ENCODE results near the gene BLOC1S3. TPM values are rescaled to one million over a fixed set of nuclear protein-coding genes. Genes with fewer than 3 reads are reported as not detected.

Gene BLOC1S3
- total RNA-seq, 6 experiments from 2014 or later = 10.5 to 14.2 (median 12.2) TPM

- no peaks in the 10 kb centered on the region for H3K36me3 Mint-ChIP-seq (ENCODE audit: low read depth)
- no peaks in the 10 kb centered on the region for H3K9me3 Mint-ChIP-seq
- no peak overlapping the region for H3K4me3 Mint-ChIP-seq
- H3K27me3 Mint-ChIP-seq (ENCODE audit: insufficient read depth) = peaks cover 42% of the 10 kb centered on the region
- TF ChIP-seq CTCF (IDR thresholded peaks at IDR 0.05) = no peak
- H3K4me1 Mint-ChIP-seq (ENCODE audit: low read depth) = no peaks in the 10 kb centered on the region
- H3K27ac Mint-ChIP-seq = no peak overlapping the region
- DNase-seq = no peak
Measured at GRCh38 chr19:45215391-45216191, 37.0 kb downstream of the BLOC1S3 start.

- no peak for DNase-seq
- Mint-ChIP-seq H3K9me3 (no peaks in the 10 kb centered on the region), H3K36me3 (ENCODE audit: low read depth) (no peaks in the 10 kb centered on the region), H3K4me3 (no peak overlapping the region), H3K4me1 (ENCODE audit: low read depth) (no peaks in the 10 kb centered on the region), H3K27ac (no peak overlapping the region), H3K27me3 (ENCODE audit: insufficient read depth) (peaks cover 45% of the 10 kb centered on the region)
- no peak for TF ChIP-seq CTCF (IDR thresholded peaks at IDR 0.05)
Measured at GRCh38 chr19:45216667-45217066, 38.1 kb downstream of the BLOC1S3 start.

GRCh38 chr19:45217193-45217956, 38.8 kb downstream of the BLOC1S3 start:
- no peaks in the 10 kb centered on the region for H3K9me3 Mint-ChIP-seq
- no peak overlapping the region for H3K27ac Mint-ChIP-seq
- no peak for TF ChIP-seq CTCF (IDR thresholded peaks at IDR 0.05)
- H3K4me1 Mint-ChIP-seq (ENCODE audit: low read depth) = no peaks in the 10 kb centered on the region
- peaks cover 51% of the 10 kb centered on the region for H3K27me3 Mint-ChIP-seq (ENCODE audit: insufficient read depth)
- DNase-seq = no peak
- no peak overlapping the region for H3K4me3 Mint-ChIP-seq
- no peaks in the 10 kb centered on the region for H3K36me3 Mint-ChIP-seq (ENCODE audit: low read depth)

- Mint-ChIP-seq H3K27ac (no peak overlapping the region), H3K27me3 (ENCODE audit: insufficient read depth) (peaks cover 53% of the 10 kb centered on the region), H3K9me3 (no peaks in the 10 kb centered on the region), H3K4me1 (ENCODE audit: low read depth) (no peaks in the 10 kb centered on the region), H3K4me3 (no peak overlapping the region), H3K36me3 (ENCODE audit: low read depth) (no peaks in the 10 kb centered on the region)
- TF ChIP-seq CTCF (IDR thresholded peaks at IDR 0.05) = no peak
- no peak for DNase-seq
Measured at GRCh38 chr19:45217957-45218334, 39.4 kb downstream of the BLOC1S3 start.

- Mint-ChIP-seq H3K36me3 (ENCODE audit: low read depth) (no peaks in the 10 kb centered on the region), H3K27ac (no peak overlapping the region), H3K4me3 (no peak overlapping the region)
Measured at GRCh38 chr19:45218426-45218825, 39.8 kb downstream of the BLOC1S3 start.

More at GRCh38 chr19:45218426-45218825, 39.8 kb downstream of the BLOC1S3 start:
- no peaks in the 10 kb centered on the region for H3K4me1 Mint-ChIP-seq (ENCODE audit: low read depth)
- DNase-seq = no peak
- peaks cover 56% of the 10 kb centered on the region for H3K27me3 Mint-ChIP-seq (ENCODE audit: insufficient read depth)
- TF ChIP-seq CTCF (IDR thresholded peaks at IDR 0.05) = no peak
- no peaks in the 10 kb centered on the region for H3K9me3 Mint-ChIP-seq
